Activated naive CD4-positive, alpha-beta T cell treated with anti-CD3 and anti-CD28 coated beads, Interleukin-2, amount 50 U/mL, for 72 hours (primary cell): ENCODE results near the gene ATOSA. TPM values are rescaled to one million over a fixed set of nuclear protein-coding genes. Genes with fewer than 3 reads are reported as not detected.
A peak's percentile ranks its signal among the peaks of the same experiment; 100 is the strongest.

Experiments used
- ATAC-seq, 2 donors: fragments of 150-1000 bp; cut with Tn5 transposase; 2 replicates each; pipeline ENCODE4 v1.10.0; 2021; ENCODE audit warnings: mild to moderate bottlenecking in 2 of 2, moderate library complexity in 2 of 2
- DNase-seq, 2 donors: peaks; one replicate each; pipeline ENCODE4 v3.0.0; 2021 to 2022; ENCODE audit warnings: low spot score in 2 of 2
- H3K27ac Mint-ChIP-seq, 2 donors: one replicate each; pipeline ENCODE4 v1.8.0; 2022; ENCODE audit warnings: mild to moderate bottlenecking in 2 of 2, mixed read lengths in 2 of 2
- H3K36me3 Mint-ChIP-seq, 2 donors: one replicate each; pipeline ENCODE4 v1.8.0; 2022; ENCODE audit warnings: mixed read lengths in 2 of 2
- H3K9me3 Mint-ChIP-seq, 2 donors: one replicate each; pipeline ENCODE4 v1.8.0; 2022; ENCODE audit warnings: mixed read lengths in 2 of 2
- total RNA-seq, 2 donors: library from RNA; stranded (reverse); gene quantifications; one replicate each; pipeline ENCODE4 v1.2.3, GENCODE V29; 2022

ATOSA gene
- 10 to 100 TPM; 26.3 to 36.5 TPM for total RNA-seq

- peak; percentile 87 to 91 for DNase-seq
These were observed at the start of gene ATOSA for GRCh38 chr15:52679232-52680040. Gene ATOSA, minus strand, starts transcription at chr15:52679388. Its CDS starts 1,367 bp downstream, at chr15:52678021.

GRCh38 chr15:52728899-52729298 is 49.7 kb upstream of the ATOSA start:
- no peaks in the 10 kb centered on the region for H3K36me3 Mint-ChIP-seq
- peak overlapping the region in 1 of 2 donors; percentile 23 for H3K27ac Mint-ChIP-seq
- no peak for DNase-seq
- ATAC-seq = peak in 1 of 2 donors; percentile 34
- H3K9me3 Mint-ChIP-seq = no peaks in the 10 kb centered on the region

More at GRCh38 chr15:52679232-52680040, at the start of gene ATOSA:
- peaks cover 19 to 24% of the 10 kb centered on the region in 2 donors for H3K36me3 Mint-ChIP-seq
- peak; percentile 92 to 93 for ATAC-seq
- H3K9me3 Mint-ChIP-seq = no peaks in the 10 kb centered on the region
- peak within 1 kb of the TSS; percentile 97 to 98 for H3K27ac Mint-ChIP-seq

DNA sequence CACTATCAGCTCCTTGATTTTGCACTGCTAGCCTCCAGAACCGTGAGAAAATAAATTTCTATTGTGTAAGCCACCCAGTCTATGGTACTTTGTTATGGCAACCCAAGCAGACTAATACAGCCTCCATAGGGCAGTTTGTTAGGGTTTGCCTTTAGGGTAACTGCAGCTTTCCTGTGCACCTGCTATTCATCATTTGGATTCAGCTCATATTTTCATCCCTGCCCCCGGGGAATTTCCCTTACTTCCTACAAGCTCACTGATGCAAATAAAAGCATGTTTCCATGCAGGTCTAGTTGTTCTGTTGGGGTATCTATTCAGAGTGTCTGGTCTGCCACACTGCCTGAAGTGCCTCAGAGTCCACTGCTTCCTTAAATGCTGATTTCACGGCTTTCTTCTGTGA is 48.6 kb upstream of the ATOSA start:
- no peaks in the 10 kb centered on the region for H3K9me3 Mint-ChIP-seq

DNA sequence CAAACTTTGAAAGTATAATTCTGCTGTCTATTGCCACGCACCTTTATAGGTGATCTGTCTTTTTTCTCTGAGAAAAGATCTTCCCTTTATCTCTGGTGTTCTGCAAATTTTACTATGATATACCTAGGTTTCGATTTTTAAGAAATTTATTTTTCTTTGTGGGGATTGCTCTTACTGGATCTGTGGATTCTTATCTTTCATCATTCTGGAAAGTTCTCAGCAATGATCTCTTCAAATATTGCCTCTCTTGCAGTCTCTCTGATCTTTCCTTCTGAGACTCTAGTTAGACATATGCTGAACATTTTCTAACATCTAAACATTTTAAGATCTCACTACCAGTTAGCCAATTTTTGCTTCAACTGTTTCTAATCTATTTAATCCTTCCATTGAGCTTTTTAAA is 47.0 kb upstream of the ATOSA start:
- DNase-seq (no peak), ATAC-seq (no peak)
- Mint-ChIP-seq H3K36me3 (no peaks in the 10 kb centered on the region), H3K27ac (no peak overlapping the region), H3K9me3 (no peaks in the 10 kb centered on the region)

More for the DNA sequence above, 48.6 kb upstream of the ATOSA start:
- Mint-ChIP-seq H3K27ac (no peak overlapping the region), H3K36me3 (no peaks in the 10 kb centered on the region)
- DNase-seq = no peak
- ATAC-seq = no peak

- Mint-ChIP-seq H3K27ac (no peak overlapping the region), H3K9me3 (no peaks in the 10 kb centered on the region), H3K36me3 (no peaks in the 10 kb centered on the region)
- DNase-seq = no peak
- no peak for ATAC-seq
These were observed 39.4 kb upstream of the ATOSA start for GRCh38 chr15:52718551-52718950.

GRCh38 chr15:52717924-52718323 is 38.7 kb upstream of the ATOSA start:
- DNase-seq (no peak), ATAC-seq (no peak)
- H3K9me3 Mint-ChIP-seq = no peaks in the 10 kb centered on the region
- H3K36me3 Mint-ChIP-seq = no peaks in the 10 kb centered on the region
- H3K27ac Mint-ChIP-seq = peak overlapping the region in 1 of 2 donors; percentile 74

GRCh38 chr15:52717481-52717880 is 38.3 kb upstream of the ATOSA start:
- Mint-ChIP-seq H3K27ac (peak overlapping the region in 1 of 2 donors; percentile 74), H3K9me3 (no peaks in the 10 kb centered on the region), H3K36me3 (no peaks in the 10 kb centered on the region)
- DNase-seq (no peak), ATAC-seq (no peak)

DNA sequence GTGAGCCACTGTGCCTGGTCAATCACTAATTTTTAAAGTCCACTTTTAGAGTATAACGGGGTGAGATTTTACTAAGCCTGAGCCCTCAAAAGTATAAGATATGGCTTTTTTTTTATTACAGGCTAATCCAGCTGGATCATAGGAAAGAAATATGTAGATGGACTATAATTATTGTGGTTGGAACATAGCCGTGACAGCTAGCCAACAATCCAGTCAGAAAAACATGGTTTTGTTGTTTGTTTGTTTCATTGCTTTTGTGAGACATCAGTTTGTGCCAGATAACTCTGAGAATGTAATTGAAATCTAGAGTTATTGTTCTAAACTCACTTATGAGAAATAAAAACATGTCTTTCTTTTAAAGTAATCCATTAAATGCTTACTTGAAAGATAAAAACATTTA is 37.3 kb upstream of the ATOSA start:
- DNase-seq (no peak), ATAC-seq (no peak)
- no peaks in the 10 kb centered on the region for H3K36me3 Mint-ChIP-seq
- H3K27ac Mint-ChIP-seq = no peak overlapping the region
- no peaks in the 10 kb centered on the region for H3K9me3 Mint-ChIP-seq

- H3K9me3 Mint-ChIP-seq = no peaks in the 10 kb centered on the region
- H3K36me3 Mint-ChIP-seq = no peaks in the 10 kb centered on the region
- no peak overlapping the region for H3K27ac Mint-ChIP-seq
- DNase-seq (no peak), ATAC-seq (no peak)
These were observed 36.2 kb upstream of the ATOSA start for GRCh38 chr15:52715411-52715810.

GRCh38 chr15:52714968-52715367 is 35.8 kb upstream of the ATOSA start:
- no peak overlapping the region for H3K27ac Mint-ChIP-seq
- H3K9me3 Mint-ChIP-seq = no peaks in the 10 kb centered on the region
- DNase-seq (no peak), ATAC-seq (no peak)
- no peaks in the 10 kb centered on the region for H3K36me3 Mint-ChIP-seq

GRCh38 chr15:52710708-52711389 is 31.7 kb upstream of the ATOSA start:
- Mint-ChIP-seq H3K27ac (peak overlapping the region in 1 of 2 donors; percentile 82), H3K36me3 (no peaks in the 10 kb centered on the region), H3K9me3 (no peaks in the 10 kb centered on the region)
- peak; percentile 91 to 97 for ATAC-seq
- DNase-seq = no peak

DNA sequence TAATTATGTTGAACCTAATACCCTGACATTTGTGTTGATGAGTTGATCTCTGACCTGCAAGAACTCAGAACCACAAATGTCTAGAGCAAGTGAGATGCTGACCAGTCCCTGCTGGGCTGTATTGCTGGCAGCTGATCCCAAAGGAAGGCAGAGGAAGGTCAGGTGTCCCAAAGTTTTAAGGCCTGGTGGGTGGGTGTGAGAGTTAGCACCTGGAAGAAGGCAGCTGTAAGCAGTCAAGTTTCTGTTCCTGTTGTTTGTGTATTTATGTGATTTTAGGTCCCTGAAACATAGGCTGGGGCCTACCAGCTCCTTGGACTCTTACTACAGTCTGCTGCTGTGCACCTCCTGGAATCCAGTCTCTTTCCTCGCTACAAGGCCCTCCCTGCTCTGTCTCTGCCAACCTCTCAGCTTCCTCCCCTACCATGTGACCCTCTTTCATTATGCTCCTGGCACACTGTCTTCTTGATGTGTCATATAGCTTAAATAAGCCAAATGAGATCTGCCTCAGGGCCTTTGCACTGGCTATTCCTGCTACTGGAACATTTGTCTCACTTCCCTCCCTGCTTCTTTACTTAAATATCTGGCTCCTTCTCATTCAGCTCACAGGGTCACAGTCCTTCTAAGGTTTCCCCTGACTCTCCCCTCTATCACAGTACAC is 31.0 kb upstream of the ATOSA start:
- peak overlapping the region in 1 of 2 donors; percentile 82 for H3K27ac Mint-ChIP-seq
- ATAC-seq (peak; percentile 63 to 79), DNase-seq (no peak)
- H3K36me3 Mint-ChIP-seq = no peaks in the 10 kb centered on the region
- no peaks in the 10 kb centered on the region for H3K9me3 Mint-ChIP-seq

GRCh38 chr15:52709187-52709981 is 30.2 kb upstream of the ATOSA start:
- ATAC-seq = no peak
- H3K27ac Mint-ChIP-seq = peak overlapping the region in 1 of 2 donors; percentile 82
- no peaks in the 10 kb centered on the region for H3K36me3 Mint-ChIP-seq
- H3K9me3 Mint-ChIP-seq = no peaks in the 10 kb centered on the region
- no peak for DNase-seq

- Mint-ChIP-seq H3K27ac (no peak overlapping the region), H3K36me3 (no peaks in the 10 kb centered on the region), H3K9me3 (no peaks in the 10 kb centered on the region)
- no peak for ATAC-seq
- DNase-seq = no peak
These were observed 26.9 kb upstream of the ATOSA start for GRCh38 chr15:52706091-52706490.

DNA sequence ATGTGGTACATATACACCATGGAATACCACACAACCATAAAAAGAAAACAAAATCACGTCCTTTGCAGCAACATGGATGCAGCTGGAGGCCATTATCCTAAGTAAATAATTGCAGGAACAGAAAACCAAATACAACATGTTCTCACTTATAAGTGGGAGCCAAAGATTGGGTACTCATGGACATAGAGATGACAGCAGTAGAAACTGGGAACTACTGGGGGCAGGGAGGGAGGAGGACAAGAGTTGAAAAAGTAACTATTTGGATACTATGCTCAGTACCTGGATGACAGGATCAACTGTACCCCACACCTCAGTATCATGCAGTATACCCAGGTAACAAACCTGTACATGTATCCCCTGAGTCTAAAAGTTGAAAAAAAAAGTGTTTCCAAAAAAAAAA is 23.2 kb upstream of the ATOSA start:
- no peaks in the 10 kb centered on the region for H3K9me3 Mint-ChIP-seq
- DNase-seq (no peak), ATAC-seq (no peak)
- H3K27ac Mint-ChIP-seq = no peak overlapping the region
- H3K36me3 Mint-ChIP-seq = no peaks in the 10 kb centered on the region

GRCh38 chr15:52699457-52699856 is 20.3 kb upstream of the ATOSA start:
- no peak overlapping the region for H3K27ac Mint-ChIP-seq
- ATAC-seq (no peak), DNase-seq (no peak)
- H3K36me3 Mint-ChIP-seq = no peaks in the 10 kb centered on the region
- H3K9me3 Mint-ChIP-seq = no peaks in the 10 kb centered on the region
